Vagina (tissue), 2 donors: Measurements from ENCODE around the gene MLN. TPM values are rescaled to one million over a fixed set of nuclear protein-coding genes. Genes with fewer than 3 reads are reported as not detected.
A peak's percentile ranks its signal among the peaks of the same experiment; 100 is the strongest.

ENCODE experiments used
- DNase-seq, 2 donors: peaks; one replicate each; pipeline ENCODE4 v3.0.0-alpha.2; 2017; ENCODE audit errors: extremely low spot score in 2 of 2
- H3K27ac ChIP-seq: fragments of 200-600 bp; sonication (generic); one replicate; pipeline ENCODE4 v1.5.1; 2019
- H3K27me3 ChIP-seq: fragments of 200-600 bp; sonication (generic); one replicate; pipeline ENCODE4 v1.5.1; 2019
- H3K36me3 ChIP-seq, 2 donors: fragments of 200-600 bp; sonication (generic); one replicate each; pipeline ENCODE4 v1.5.1; 2017 to 2019
- H3K4me1 ChIP-seq: fragments of 200-600 bp; sonication (generic); one replicate; pipeline ENCODE4 v1.5.1; 2019
- H3K4me3 ChIP-seq, 2 donors: fragments of 200-600 bp; sonication (generic); 1 replicate in 1 of 2; 2 replicates in 1 of 2; pipeline ENCODE4 v1.5.1; 2016 to 2019
- H3K9me3 ChIP-seq: fragments of 200-600 bp; sonication (generic); one replicate; pipeline ENCODE4 v1.5.1; 2019
- POLR2A ChIP-seq, 2 donors: fragments of 450-650 bp; IDR thresholded peaks; one replicate each; pipeline ENCODE4 v1.6.1; 2017; ENCODE audit warnings: antibody characterized with exemption in 2 of 2, mild to moderate bottlenecking in 2 of 2, moderate library complexity in 2 of 2
- POLR2AphosphoS5 ChIP-seq, 2 donors: sonication (generic); formaldehyde crosslinking; IDR thresholded peaks; one replicate each; pipeline ENCODE4 v1.9.0; 2017; ENCODE audit warnings: antibody characterized with exemption in 2 of 2, mild to moderate bottlenecking in 2 of 2, low read depth in 1 of 2; ENCODE audit not compliant: insufficient read depth in 1 of 2
- intact Hi-C: fragments of 100-400 bp; cut with DNase I; formaldehyde crosslinking; loops from one replicate; pipeline ENCODE4 v1.15.1; 2023
- total RNA-seq: library from RNA; depleted of rRNA; stranded (reverse); fragments of >200 nt; gene quantifications from one replicate; pipeline ENCODE4 v1.2.3, GENCODE V29; 2016
- TF ChIP-seq, protein P1 (sequence below), 3 experiments: fragments of 450-650 bp in 2 of 3; fragments of 200-600 bp in 1 of 3; sonication (generic) in 1 of 3; IDR thresholded peaks; one replicate each; pipeline ENCODE4 v1.5.1; 2017 to 2019; ENCODE audit warnings: antibody characterized with exemption in 3 of 3, mild to moderate bottlenecking in 2 of 3, moderate library complexity in 2 of 3

Gene MLN
- total RNA-seq, 1 donor from 2014 or later: not detected

DNA sequence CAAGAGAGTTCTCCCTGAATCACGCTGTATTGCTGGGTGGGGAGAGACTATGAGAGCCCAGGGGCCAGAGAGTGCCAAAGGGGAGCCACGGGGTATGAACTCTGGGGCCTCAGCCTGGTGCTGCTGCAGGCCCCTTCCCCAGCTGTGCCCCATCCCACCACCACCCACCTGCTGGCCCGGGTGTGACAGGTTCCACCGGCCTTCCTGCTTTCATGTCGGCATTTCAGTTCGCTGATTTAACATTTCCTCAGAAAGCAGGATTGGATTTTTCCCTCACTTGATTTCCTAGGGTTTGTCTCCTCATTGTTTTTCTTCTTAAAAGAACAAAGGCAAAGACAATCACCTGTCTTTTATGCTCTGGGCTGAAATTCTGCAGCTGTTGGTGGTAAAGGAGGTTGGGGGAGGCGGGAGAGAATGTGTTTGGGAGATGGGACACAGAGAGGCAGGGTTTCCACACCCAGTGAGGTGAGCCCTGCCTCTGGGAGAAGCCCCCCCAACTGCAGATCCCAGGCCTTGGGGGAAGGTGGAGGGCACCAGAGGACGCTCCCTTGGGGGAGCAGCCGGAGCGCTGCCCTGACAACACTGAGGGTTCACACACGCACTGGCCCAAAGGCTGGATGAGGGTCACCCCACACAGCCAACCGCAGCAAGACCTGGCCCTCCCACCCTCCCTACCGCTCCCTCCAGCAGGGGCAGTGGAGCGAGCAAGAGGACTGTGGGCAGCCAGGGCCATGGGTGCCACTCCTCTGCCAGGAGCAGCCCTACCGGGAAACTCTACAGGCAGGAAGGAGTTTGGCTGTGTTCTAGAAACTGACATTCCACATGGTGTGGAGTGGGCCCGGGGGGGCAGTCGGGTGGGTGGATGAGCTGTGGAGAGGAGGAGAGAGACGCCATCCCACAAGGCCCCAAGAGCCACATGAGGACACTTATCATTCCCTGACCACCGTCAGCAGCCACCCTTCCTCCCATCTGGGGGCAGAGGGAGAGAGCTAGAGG, 10.5 kb upstream of the MLN start:
- Histone ChIP-seq H3K27me3 (no peaks in the 10 kb centered on the region), H3K9me3 (no peaks in the 10 kb centered on the region), H3K4me3 (no peak overlapping the region), H3K4me1 (no peaks in the 10 kb centered on the region), H3K36me3 (no peaks in the 10 kb centered on the region), H3K27ac (no peak overlapping the region)
- TF ChIP-seq, protein P1, sequence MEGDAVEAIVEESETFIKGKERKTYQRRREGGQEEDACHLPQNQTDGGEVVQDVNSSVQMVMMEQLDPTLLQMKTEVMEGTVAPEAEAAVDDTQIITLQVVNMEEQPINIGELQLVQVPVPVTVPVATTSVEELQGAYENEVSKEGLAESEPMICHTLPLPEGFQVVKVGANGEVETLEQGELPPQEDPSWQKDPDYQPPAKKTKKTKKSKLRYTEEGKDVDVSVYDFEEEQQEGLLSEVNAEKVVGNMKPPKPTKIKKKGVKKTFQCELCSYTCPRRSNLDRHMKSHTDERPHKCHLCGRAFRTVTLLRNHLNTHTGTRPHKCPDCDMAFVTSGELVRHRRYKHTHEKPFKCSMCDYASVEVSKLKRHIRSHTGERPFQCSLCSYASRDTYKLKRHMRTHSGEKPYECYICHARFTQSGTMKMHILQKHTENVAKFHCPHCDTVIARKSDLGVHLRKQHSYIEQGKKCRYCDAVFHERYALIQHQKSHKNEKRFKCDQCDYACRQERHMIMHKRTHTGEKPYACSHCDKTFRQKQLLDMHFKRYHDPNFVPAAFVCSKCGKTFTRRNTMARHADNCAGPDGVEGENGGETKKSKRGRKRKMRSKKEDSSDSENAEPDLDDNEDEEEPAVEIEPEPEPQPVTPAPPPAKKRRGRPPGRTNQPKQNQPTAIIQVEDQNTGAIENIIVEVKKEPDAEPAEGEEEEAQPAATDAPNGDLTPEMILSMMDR (IDR thresholded peaks at IDR 0.05): no peak
- TF ChIP-seq POLR2AphosphoS5 (IDR thresholded peaks at IDR 0.05; ENCODE audit: insufficient read depth in 1 of 2, low read depth in 1 of 2): no peak
- TF ChIP-seq POLR2A (IDR thresholded peaks at IDR 0.05): no peak
- intact Hi-C loops: no loop called here
- no peak for DNase-seq

GRCh38 chr6:33813246-33813904, 9.6 kb upstream of the MLN start:
- H3K27me3 ChIP-seq: no peaks in the 10 kb centered on the region

GRCh38 chr6:33812669-33813068, 8.9 kb upstream of the MLN start:
- TF ChIP-seq, protein P1 (IDR thresholded peaks at IDR 0.05): peak in 1 of 3 experiments; percentile 18
- no peak for TF ChIP-seq POLR2AphosphoS5 (IDR thresholded peaks at IDR 0.05; ENCODE audit: insufficient read depth in 1 of 2, low read depth in 1 of 2)
- TF ChIP-seq POLR2A (IDR thresholded peaks at IDR 0.05): no peak
- Histone ChIP-seq H3K4me3 (no peak overlapping the region), H3K36me3 (no peaks in the 10 kb centered on the region), H3K27ac (no peak overlapping the region), H3K27me3 (no peaks in the 10 kb centered on the region), H3K9me3 (no peaks in the 10 kb centered on the region), H3K4me1 (no peaks in the 10 kb centered on the region)
- intact Hi-C loops: no loop called here
- no peak for DNase-seq

More at GRCh38 chr6:33813246-33813904, 9.6 kb upstream of the MLN start:
- no peak overlapping the region for H3K27ac ChIP-seq
- no peaks in the 10 kb centered on the region for H3K36me3 ChIP-seq
- no peaks in the 10 kb centered on the region for H3K4me1 ChIP-seq
- TF ChIP-seq POLR2AphosphoS5 (IDR thresholded peaks at IDR 0.05; ENCODE audit: insufficient read depth in 1 of 2, low read depth in 1 of 2) (no peak), POLR2A (IDR thresholded peaks at IDR 0.05) (no peak)
- TF ChIP-seq, protein P1 (IDR thresholded peaks at IDR 0.05): no peak
- no peak overlapping the region for H3K4me3 ChIP-seq
- DNase-seq: no peak
- intact Hi-C loops: no loop called here
- no peaks in the 10 kb centered on the region for H3K9me3 ChIP-seq

GRCh38 chr6:33809594-33809993, 5.8 kb upstream of the MLN start:
- no peaks in the 10 kb centered on the region for H3K27me3 ChIP-seq
- H3K9me3 ChIP-seq: no peaks in the 10 kb centered on the region
- TF ChIP-seq, protein P1 (IDR thresholded peaks at IDR 0.05): no peak
- TF ChIP-seq POLR2A (IDR thresholded peaks at IDR 0.05): no peak
- no peak for TF ChIP-seq POLR2AphosphoS5 (IDR thresholded peaks at IDR 0.05; ENCODE audit: insufficient read depth in 1 of 2, low read depth in 1 of 2)
- H3K36me3 ChIP-seq: no peaks in the 10 kb centered on the region
- intact Hi-C loops: no loop called here
- no peak overlapping the region for H3K27ac ChIP-seq
- no peak for DNase-seq
- H3K4me1 ChIP-seq: no peaks in the 10 kb centered on the region
- no peak overlapping the region for H3K4me3 ChIP-seq
